Activated CD8-positive, alpha-beta memory T cell treated with anti-CD3 and anti-CD28 coated beads for 1 hour (primary cell): ENCODE results near the gene CLEC9A.

Experiments
- DNase-seq, 2 donors: peaks; one replicate each; pipeline ENCODE4 v3.0.0-alpha.2; 2020; ENCODE audit warnings: low read depth in 1 of 2; ENCODE audit errors: extremely low read depth in 1 of 2

CLEC9A gene

DNA sequence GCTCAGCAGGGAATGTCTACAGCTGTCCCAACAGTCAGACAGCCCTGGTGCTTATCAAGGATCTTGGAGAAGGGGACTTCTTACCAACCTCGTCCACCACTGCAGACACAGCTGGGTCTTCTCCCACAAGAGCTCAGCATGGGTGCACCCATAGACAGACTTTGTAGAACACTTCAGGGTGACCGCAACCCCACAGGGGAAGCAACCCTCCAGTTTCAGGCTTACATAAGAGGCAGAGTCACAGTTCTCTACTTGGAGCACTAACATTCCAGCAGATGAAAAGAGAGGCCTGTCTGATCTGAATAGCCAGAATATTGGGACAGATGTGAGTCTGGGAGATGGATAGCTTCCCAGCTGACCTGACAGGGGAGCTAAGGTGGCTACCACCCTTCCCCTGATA, 71.8 kb downstream of the CLEC9A start:
- no peak for DNase-seq

DNA sequence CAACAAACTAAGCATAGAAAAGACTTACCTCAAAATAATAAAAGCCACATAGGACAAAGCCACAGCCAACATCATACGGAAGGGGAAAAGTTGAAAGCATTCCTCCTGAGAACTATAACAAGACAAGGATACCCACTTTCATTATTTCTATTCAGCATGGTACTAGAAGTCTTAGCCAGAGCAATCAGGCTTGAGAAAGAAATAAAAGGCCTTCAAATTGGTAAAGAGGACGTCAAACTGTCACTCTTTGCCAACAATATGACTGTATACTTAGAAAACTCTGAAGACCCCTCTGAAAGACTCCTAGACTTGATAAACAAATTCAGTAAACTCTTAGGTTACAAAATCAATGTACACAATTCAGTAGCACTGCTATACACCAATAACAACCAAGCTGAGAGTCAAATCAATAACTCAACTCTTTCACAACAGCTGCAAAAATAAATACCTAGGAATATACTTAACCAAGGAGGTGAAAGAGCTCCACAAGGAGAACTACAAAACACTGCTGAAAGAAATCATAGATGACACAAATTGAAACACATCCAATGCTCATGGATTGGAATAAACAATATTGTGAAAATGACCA, 79.9 kb downstream of the CLEC9A start:
- no peak for DNase-seq

DNA sequence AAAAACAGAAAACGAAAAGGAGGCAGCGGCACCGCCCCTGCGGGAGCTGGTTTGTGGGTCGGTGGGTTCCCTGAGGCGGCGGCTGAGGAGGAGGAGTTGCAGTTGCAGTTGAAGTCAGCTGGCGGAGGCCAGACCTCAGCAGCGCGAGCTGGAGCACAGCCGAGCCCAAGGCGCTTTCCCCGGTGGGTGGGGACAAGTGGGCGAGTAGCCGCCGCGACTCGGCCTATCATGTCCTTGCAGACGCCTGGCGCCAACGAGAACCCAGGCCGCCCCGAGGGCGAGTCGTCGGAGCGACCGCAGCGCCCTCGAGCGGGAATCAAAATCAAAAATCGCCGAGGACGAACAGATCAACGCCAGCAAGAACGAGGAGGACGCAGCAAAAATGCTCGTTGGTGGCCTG, 81.0 kb downstream of the CLEC9A start:
- no peak for DNase-seq

DNA sequence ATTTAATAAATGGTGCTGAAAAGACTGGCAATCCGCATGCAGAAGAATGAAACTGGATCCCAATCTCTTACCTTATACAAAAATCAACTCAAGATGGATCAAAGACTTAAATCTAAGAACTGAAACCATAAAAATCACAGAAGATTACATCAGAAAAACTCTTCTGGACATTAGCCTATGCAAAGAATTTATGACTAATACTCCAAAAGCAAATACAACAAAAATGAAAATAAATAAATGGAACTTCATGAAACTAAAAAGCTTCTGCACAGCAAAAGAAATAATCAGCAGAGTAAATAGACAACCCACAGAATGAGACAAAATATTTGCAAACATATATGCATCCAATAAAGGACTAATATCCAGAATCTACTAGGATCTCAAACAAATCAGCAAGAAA, 82.6 kb downstream of the CLEC9A start:
- DNase-seq: no peak

DNA sequence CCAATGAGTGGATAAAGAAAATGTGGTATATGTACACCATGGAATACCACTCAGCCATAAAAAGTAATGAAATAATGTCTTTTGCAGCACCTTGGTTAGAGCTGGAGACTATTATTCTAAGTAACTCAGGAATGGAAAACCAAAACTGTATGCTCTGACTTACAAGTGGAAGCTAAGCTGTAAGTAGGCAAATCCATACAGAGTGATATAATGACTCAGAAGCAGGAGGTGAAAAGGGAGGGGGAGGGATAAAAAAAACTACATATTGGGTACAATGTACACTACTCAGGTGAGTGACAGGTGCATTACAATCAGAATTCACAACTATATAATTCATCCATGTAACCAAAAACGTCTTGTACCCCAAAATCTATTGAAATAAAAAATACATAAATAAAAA, 83.4 kb downstream of the CLEC9A start:
- no peak for DNase-seq

DNA sequence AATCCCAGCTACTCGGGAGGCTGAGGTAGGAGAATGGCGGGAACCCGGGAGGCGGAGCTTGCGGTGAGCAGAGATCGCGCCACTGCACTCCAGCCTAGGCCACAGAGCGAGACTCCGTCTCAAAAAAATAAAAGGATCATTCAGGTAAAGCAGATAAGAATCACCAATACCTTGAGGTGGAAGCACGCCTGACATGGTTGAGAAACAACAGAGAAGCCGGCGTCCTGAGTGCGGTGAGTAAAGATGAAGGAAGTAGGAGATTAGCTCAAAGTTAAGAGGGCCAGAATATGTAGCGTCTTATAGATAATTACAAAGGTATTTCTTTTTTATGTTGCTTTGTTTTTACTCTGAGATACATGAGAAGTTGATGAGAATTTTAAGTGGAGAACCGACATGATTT, 84.8 kb downstream of the CLEC9A start:
- no peak for DNase-seq
